Immature natural killer cell (primary cell): ENCODE data around the gene GUCY2C. TPM values are rescaled to one million over a fixed set of nuclear protein-coding genes. Genes with fewer than 3 reads are reported as not detected.

ENCODE experiments used
- DNase-seq, 3 donors: peaks; one replicate each; pipeline ENCODE4 v3.0.0; 2022; ENCODE audit warnings: mixed read lengths in 1 of 3
- H3K27ac Mint-ChIP-seq, 6 donors: one replicate each; pipeline ENCODE4 v1.8.0; 2020; ENCODE audit warnings: mixed read lengths in 6 of 6, mild to moderate bottlenecking in 5 of 6, inconsistent platforms in 4 of 6, moderate library complexity in 3 of 6
- H3K27me3 Mint-ChIP-seq, 3 donors: one replicate each; pipeline ENCODE4 v1.8.0; 2020 to 2021; ENCODE audit warnings: low read depth in 3 of 3, mild to moderate bottlenecking in 3 of 3, mixed read lengths in 3 of 3, moderate library complexity in 3 of 3, inconsistent platforms in 1 of 3
- H3K36me3 Mint-ChIP-seq, 3 donors: one replicate each; pipeline ENCODE4 v1.8.0; 2020; ENCODE audit warnings: mixed read lengths in 3 of 3, inconsistent platforms in 2 of 3, mild to moderate bottlenecking in 2 of 3
- H3K4me1 Mint-ChIP-seq, 2 donors: one replicate each; pipeline ENCODE4 v1.8.0; 2020; ENCODE audit warnings: inconsistent platforms in 2 of 2, mild to moderate bottlenecking in 2 of 2, mixed read lengths in 2 of 2, moderate library complexity in 1 of 2
- H3K4me3 Mint-ChIP-seq, 5 donors: one replicate each; pipeline ENCODE4 v1.8.0; 2020; ENCODE audit warnings: mild to moderate bottlenecking in 5 of 5, mixed read lengths in 5 of 5, inconsistent platforms in 3 of 5, moderate library complexity in 3 of 5
- H3K9me3 Mint-ChIP-seq, 6 donors: one replicate each; pipeline ENCODE4 v1.8.0; 2020; ENCODE audit warnings: mild to moderate bottlenecking in 6 of 6, mixed read lengths in 6 of 6, inconsistent platforms in 4 of 6, moderate library complexity in 3 of 6
- polyA plus RNA-seq, 3 donors: library from polyadenylated mRNA; unstranded; fragments of 300-500 nt; fragmentation: Illumina TruSeq; gene quantifications; one replicate each; pipeline ENCODE4 v1.2.3, GENCODE V29; 2021

GUCY2C gene
- polyA plus RNA-seq, 3 donors from 2014 or later, result not detected

GRCh38 chr12:14567351-14568162 is 128.8 kb downstream of the GUCY2C start, which contains the start of gene PLBD1:
TSS of gene PLBD1 (minus strand) at chr12:14567883. CDS start at chr12:14567696, 187 bp downstream.
- Mint-ChIP-seq H3K27me3 (peaks cover 6 to 15% (median 14%) of the 10 kb centered on the region in 3 donors), H3K36me3 (no peaks in the 10 kb centered on the region), H3K27ac (no peak within 1 kb of the TSS), H3K9me3 (peaks cover 0 to 3% (median 0%) of the 10 kb centered on the region in 6 donors), H3K4me1 (peaks cover 0 to 2% of the 10 kb centered on the region in 2 donors), H3K4me3 (peak within 1 kb of the TSS in 3 of 5 donors; percentile 3 to 48 (median 12))
- DNase-seq, result no peak

GRCh38 chr12:14564336-14564959 is 132.0 kb downstream of the GUCY2C start:
- no peaks in the 10 kb centered on the region for H3K36me3 Mint-ChIP-seq
- H3K27ac Mint-ChIP-seq, result no peak overlapping the region
- H3K4me3 Mint-ChIP-seq, result no peak overlapping the region
- H3K4me1 Mint-ChIP-seq, result peaks cover 0 to 2% of the 10 kb centered on the region in 2 donors
- H3K9me3 Mint-ChIP-seq, result peaks cover 0 to 3% (median 0%) of the 10 kb centered on the region in 6 donors
- H3K27me3 Mint-ChIP-seq, result peaks cover 6 to 14% (median 9%) of the 10 kb centered on the region in 3 donors
- DNase-seq, result no peak

GRCh38 chr12:14563046-14563445 is 133.4 kb downstream of the GUCY2C start:
- Mint-ChIP-seq H3K27me3 (peaks cover 4 to 7% (median 6%) of the 10 kb centered on the region in 3 donors), H3K4me3 (no peak overlapping the region), H3K36me3 (no peaks in the 10 kb centered on the region), H3K27ac (no peak overlapping the region), H3K9me3 (peaks cover 0 to 3% (median 0%) of the 10 kb centered on the region in 6 donors), H3K4me1 (no peaks in the 10 kb centered on the region)
- no peak for DNase-seq

Other genes with a start within 250 kb of the GUCY2C start
- gene PLBD1, start 128.7 kb downstream of the GUCY2C start, polyA plus RNA-seq, result 1 to 10 TPM; 1.8 to 8.4 (median 7.0) TPM
- 10 to 100 TPM; 27.1 to 73.5 (median 47.5) TPM for gene WBP11, start 106.9 kb upstream of the GUCY2C start, polyA plus RNA-seq
- 1 to 10 TPM in 1 of 3 donors, under 1 TPM in 1, not detected in 1; 0.57 to 1.1 TPM for gene C12orf60, start 107.1 kb upstream of the GUCY2C start, polyA plus RNA-seq
- gene SMCO3, start 117.6 kb upstream of the GUCY2C start, polyA plus RNA-seq, result under 1 TPM in 1 of 3 donors, not detected in 2; 0.10 TPM
- not detected for gene ART4, start 146.9 kb upstream of the GUCY2C start, polyA plus RNA-seq
- under 1 TPM in 1 of 3 donors, not detected in 2; 0.51 TPM for gene MGP, start 189.3 kb upstream of the GUCY2C start, polyA plus RNA-seq
- 1 to 10 TPM; 2.5 to 3.8 (median 3.8) TPM for gene ERP27, start 241.9 kb upstream of the GUCY2C start, polyA plus RNA-seq